CD8-positive, alpha-beta memory T cell (primary cell): ENCODE results near the gene EVPLL. TPM values are rescaled to one million over a fixed set of nuclear protein-coding genes. Genes with fewer than 3 reads are reported as not detected.
"Not testable (repeated sequence)": the region's sequence is repeated elsewhere in the genome, so short reads cannot be mapped to it uniquely, and the experiment has no call there.

ENCODE experiments used
- CTCF ChIA-PET: fragments of 350-600 bp; sonication (Branson Sonifier 250); formaldehyde crosslinking; loops from one replicate; lab custom pipeline; 2021; ENCODE audit warnings: antibody characterized with exemption; lab: Charles Lee
- POLR2A ChIA-PET: fragments of 350-600 bp; sonication (Branson Sonifier 250); formaldehyde crosslinking; loops from one replicate; lab custom pipeline; 2021; ENCODE audit warnings: antibody characterized with exemption; lab: Charles Lee
- DNase-seq, 5 donors: peaks; one replicate each; pipeline versions ENCODE4 v3.0.0 to v3.0.0-alpha.2; 2020 to 2022; ENCODE audit warnings: mixed read lengths in 1 of 5
- H3K27ac ChIP-seq: one replicate; pipeline ENCODE4 v1.7.0; 2013; ENCODE audit warnings: low read depth, mild to moderate bottlenecking, low read length, moderate library complexity
- H3K27me3 ChIP-seq: 2 replicates; pipeline ENCODE4 v1.7.0; 2013; ENCODE audit warnings: low read length, mild to moderate bottlenecking; ENCODE audit not compliant: insufficient read depth, poor library complexity, severe bottlenecking
- H3K36me3 ChIP-seq: 2 replicates; pipeline ENCODE4 v1.7.0; 2013; ENCODE audit warnings: mild to moderate bottlenecking, low read length, moderate library complexity; ENCODE audit not compliant: insufficient read depth
- H3K4me1 ChIP-seq: 2 replicates; pipeline ENCODE4 v1.7.0; 2013; ENCODE audit warnings: mild to moderate bottlenecking, low read length, moderate library complexity; ENCODE audit not compliant: insufficient read depth
- H3K4me3 ChIP-seq: 2 replicates; pipeline ENCODE4 v1.7.0; 2013; ENCODE audit warnings: mild to moderate bottlenecking, low read length
- H3K9me3 ChIP-seq: 2 replicates; pipeline ENCODE4 v1.7.0; 2013; ENCODE audit warnings: mild to moderate bottlenecking, low read length
- H3K27ac Mint-ChIP-seq, 8 donors: one replicate each; pipeline ENCODE4 v1.8.0; 2020 to 2021; ENCODE audit warnings: mixed read lengths in 8 of 8, mild to moderate bottlenecking in 6 of 8, inconsistent platforms in 3 of 8, moderate library complexity in 3 of 8
- H3K27me3 Mint-ChIP-seq, 2 donors: one replicate each; pipeline ENCODE4 v1.8.0; 2020 to 2021; ENCODE audit warnings: mixed read lengths in 2 of 2, mild to moderate bottlenecking in 1 of 2, moderate library complexity in 1 of 2
- H3K36me3 Mint-ChIP-seq, 3 donors: one replicate each; pipeline ENCODE4 v1.8.0; 2020 to 2021; ENCODE audit warnings: mixed read lengths in 3 of 3, inconsistent platforms in 1 of 3, mild to moderate bottlenecking in 1 of 3
- H3K4me1 Mint-ChIP-seq, 3 donors: one replicate each; pipeline ENCODE4 v1.8.0; 2020 to 2021; ENCODE audit warnings: mixed read lengths in 3 of 3, inconsistent platforms in 1 of 3, mild to moderate bottlenecking in 1 of 3
- H3K4me3 Mint-ChIP-seq, 7 donors: one replicate each; pipeline ENCODE4 v1.8.0; 2020 to 2021; ENCODE audit warnings: mixed read lengths in 7 of 7, mild to moderate bottlenecking in 6 of 7, moderate library complexity in 4 of 7, inconsistent platforms in 2 of 7
- H3K9me3 Mint-ChIP-seq, 5 donors: one replicate each; pipeline ENCODE4 v1.8.0; 2020 to 2022; ENCODE audit warnings: mixed read lengths in 5 of 5, mild to moderate bottlenecking in 3 of 5, moderate library complexity in 2 of 5, inconsistent platforms in 1 of 5
- polyA plus RNA-seq: library from polyadenylated mRNA; unstranded; fragments of 300-500 nt; fragmentation: Illumina TruSeq; gene quantifications from one replicate; pipeline ENCODE4 v1.2.3, GENCODE V29; 2021
- total RNA-seq, 2 experiments: library from RNA; stranded (reverse); gene quantifications; one replicate each; pipeline ENCODE4 v1.2.3, GENCODE V29; 2021

The EVPLL gene
- total and polyA plus RNA-seq, 3 experiments from 2014 or later: not detected

- Histone ChIP-seq H3K4me3 (no peak overlapping the region), H3K9me3 (no peaks in the 10 kb centered on the region), H3K36me3 (no peaks in the 10 kb centered on the region), H3K27ac (no peak overlapping the region), H3K27me3 (no peaks in the 10 kb centered on the region), H3K4me1 (no peaks in the 10 kb centered on the region)
- Mint-ChIP-seq H3K36me3 (no peaks in the 10 kb centered on the region), H3K4me3 (no peak overlapping the region), H3K4me1 (peaks cover 0 to 5% (median 5%) of the 10 kb centered on the region in 3 donors), H3K9me3 (no peaks in the 10 kb centered on the region), H3K27me3 (peaks cover 3 to 13% of the 10 kb centered on the region in 2 donors), H3K27ac (no peak overlapping the region)
- DNase-seq: no peak
- ChIA-PET POLR2A (no interaction called here), CTCF (no interaction called here)
Observed at GRCh38 chr17:18370761-18371160, 6.8 kb upstream of the EVPLL start.

- Histone ChIP-seq H3K9me3 (no peaks in the 10 kb centered on the region), H3K27ac (no peak overlapping the region), H3K4me3 (no peak overlapping the region), H3K4me1 (no peaks in the 10 kb centered on the region), H3K27me3 (no peaks in the 10 kb centered on the region), H3K36me3 (no peaks in the 10 kb centered on the region)
- peak overlapping the region in 1 of 8 donors; percentile 2 for H3K27ac Mint-ChIP-seq
- POLR2A ChIA-PET: no interaction called here
- DNase-seq: no peak
- no peaks in the 10 kb centered on the region for H3K36me3 Mint-ChIP-seq
- H3K4me3 Mint-ChIP-seq: peak overlapping the region in 1 of 7 donors; percentile 28
- peaks cover 3 to 13% of the 10 kb centered on the region in 2 donors for H3K27me3 Mint-ChIP-seq
- CTCF ChIA-PET: no interaction called here
- H3K9me3 Mint-ChIP-seq: no peaks in the 10 kb centered on the region
- H3K4me1 Mint-ChIP-seq: peaks cover 0 to 5% (median 5%) of the 10 kb centered on the region in 3 donors
Observed at GRCh38 chr17:18371455-18371854, 6.1 kb upstream of the EVPLL start.

GRCh38 chr17:18373181-18373580, 4.4 kb upstream of the EVPLL start:
- H3K9me3 ChIP-seq, H3K36me3 Mint-ChIP-seq, CTCF ChIA-PET, H3K4me1 Mint-ChIP-seq, H3K27ac ChIP-seq, POLR2A ChIA-PET, H3K27me3 ChIP-seq, H3K4me3 ChIP-seq, H3K27ac Mint-ChIP-seq, H3K4me1 ChIP-seq, H3K36me3 ChIP-seq, DNase-seq, H3K9me3 Mint-ChIP-seq, H3K4me3 Mint-ChIP-seq: not testable (repeated sequence)
- H3K27me3 Mint-ChIP-seq: peaks cover 3 to 13% of the 10 kb centered on the region in 2 donors

- ChIA-PET POLR2A (no interaction called here), CTCF (interaction anchor here (1.1 kb wide), 1 partner anchor 9 kb away, joined by 4 read pairs; no protein-coding TSS in a partner anchor)
- H3K36me3 Mint-ChIP-seq: no peaks in the 10 kb centered on the region
- H3K27me3 Mint-ChIP-seq: peaks cover 3 to 13% of the 10 kb centered on the region in 2 donors
- Histone ChIP-seq H3K27me3 (no peaks in the 10 kb centered on the region), H3K4me3 (no peak overlapping the region), H3K9me3 (no peaks in the 10 kb centered on the region), H3K4me1 (no peaks in the 10 kb centered on the region), H3K27ac (no peak overlapping the region), H3K36me3 (no peaks in the 10 kb centered on the region)
- H3K4me1 Mint-ChIP-seq: peaks cover 0 to 5% (median 5%) of the 10 kb centered on the region in 3 donors
- no peak for DNase-seq
- no peak overlapping the region for H3K27ac Mint-ChIP-seq
- no peaks in the 10 kb centered on the region for H3K9me3 Mint-ChIP-seq
- no peak overlapping the region for H3K4me3 Mint-ChIP-seq
Observed at GRCh38 chr17:18374216-18374615, 3.4 kb upstream of the EVPLL start.

- Mint-ChIP-seq H3K27ac (no peak overlapping the region), H3K36me3 (no peaks in the 10 kb centered on the region), H3K4me1 (peaks cover 0 to 6% (median 0%) of the 10 kb centered on the region in 3 donors), H3K27me3 (peaks cover 3 to 7% of the 10 kb centered on the region in 2 donors), H3K4me3 (no peak overlapping the region), H3K9me3 (no peaks in the 10 kb centered on the region)
- H3K27me3 ChIP-seq: no peaks in the 10 kb centered on the region
- H3K36me3 ChIP-seq: no peaks in the 10 kb centered on the region
- ChIA-PET POLR2A (no interaction called here), CTCF (no interaction called here)
- no peaks in the 10 kb centered on the region for H3K9me3 ChIP-seq
- no peak overlapping the region for H3K27ac ChIP-seq
- no peak overlapping the region for H3K4me3 ChIP-seq
- H3K4me1 ChIP-seq: no peaks in the 10 kb centered on the region
- no peak for DNase-seq
Observed at GRCh38 chr17:18378205-18378505, 577 bp downstream of the EVPLL start.

GRCh38 chr17:18378614-18379013, 1.0 kb downstream of the EVPLL start:
- H3K4me3 Mint-ChIP-seq, H3K4me3 ChIP-seq, POLR2A ChIA-PET, H3K27me3 ChIP-seq, H3K4me1 ChIP-seq, H3K27ac ChIP-seq, H3K9me3 Mint-ChIP-seq, H3K36me3 ChIP-seq, H3K9me3 ChIP-seq, H3K27me3 Mint-ChIP-seq, H3K4me1 Mint-ChIP-seq, H3K36me3 Mint-ChIP-seq, H3K27ac Mint-ChIP-seq, DNase-seq, CTCF ChIA-PET: not testable (repeated sequence)

GRCh38 chr17:18379246-18380146, 1.9 kb downstream of the EVPLL start:
- POLR2A ChIA-PET: no interaction called here
- CTCF ChIA-PET: no interaction called here

GRCh38 chr17:18380471-18381157, 3.0 kb downstream of the EVPLL start:
- H3K27ac Mint-ChIP-seq: no peak overlapping the region
- no peak overlapping the region for H3K27ac ChIP-seq
- POLR2A ChIA-PET: no interaction called here

More at GRCh38 chr17:18379246-18380146, 1.9 kb downstream of the EVPLL start:
- Mint-ChIP-seq H3K27me3 (peaks cover 5 to 7% of the 10 kb centered on the region in 2 donors), H3K36me3 (no peaks in the 10 kb centered on the region), H3K9me3 (no peaks in the 10 kb centered on the region), H3K4me3 (no peak overlapping the region), H3K27ac (peak overlapping the region in 1 of 8 donors; percentile 42), H3K4me1 (peaks cover 0 to 6% (median 0%) of the 10 kb centered on the region in 3 donors)
- no peaks in the 10 kb centered on the region for H3K4me1 ChIP-seq
- no peaks in the 10 kb centered on the region for H3K36me3 ChIP-seq
- no peaks in the 10 kb centered on the region for H3K9me3 ChIP-seq
- no peaks in the 10 kb centered on the region for H3K27me3 ChIP-seq
- DNase-seq: no peak
- H3K4me3 ChIP-seq: no peak overlapping the region
- no peak overlapping the region for H3K27ac ChIP-seq

More at GRCh38 chr17:18380471-18381157, 3.0 kb downstream of the EVPLL start:
- H3K27me3 Mint-ChIP-seq: peaks cover 7 to 8% of the 10 kb centered on the region in 2 donors
- no peak overlapping the region for H3K4me3 Mint-ChIP-seq
- Histone ChIP-seq H3K4me1 (no peaks in the 10 kb centered on the region), H3K27me3 (no peaks in the 10 kb centered on the region), H3K4me3 (no peak overlapping the region), H3K9me3 (no peaks in the 10 kb centered on the region), H3K36me3 (no peaks in the 10 kb centered on the region)
- no peaks in the 10 kb centered on the region for H3K36me3 Mint-ChIP-seq
- H3K9me3 Mint-ChIP-seq: no peaks in the 10 kb centered on the region
- CTCF ChIA-PET: no interaction called here
- H3K4me1 Mint-ChIP-seq: peaks cover 0 to 6% (median 0%) of the 10 kb centered on the region in 3 donors
- DNase-seq: no peak
